Right renal pelvis (tissue), 4 donors: ENCODE results near the gene TRIM52. TPM values are rescaled to one million over a fixed set of nuclear protein-coding genes. Genes with fewer than 3 reads are reported as not detected.

Experiments used
- DNase-seq, 4 donors: peaks; one replicate each; pipeline ENCODE4 v3.0.0-alpha.2; 2013; ENCODE audit warnings: low read depth in 4 of 4, low spot score in 3 of 4, missing footprints in 1 of 4
- polyA plus RNA-seq, 4 donors: library from polyadenylated mRNA; unstranded; fragments of 120-200 nt; gene quantifications; one replicate each; pipeline ENCODE4 v1.2.1, GENCODE V29; 2013; ENCODE audit not compliant: insufficient read length in 4 of 4

Gene TRIM52
- polyA plus RNA-seq, 4 donors = 20.6 to 33.1 (median 25.3) TPM

GRCh38 chr5:181259283-181259682, 1.7 kb downstream of the TRIM52 start:
- no peak for DNase-seq

- no peak for DNase-seq
These were observed 2.4 kb downstream of the TRIM52 start for GRCh38 chr5:181258576-181258975.

GRCh38 chr5:181255836-181256578, 4.9 kb downstream of the TRIM52 start:
- DNase-seq = no peak

- DNase-seq = no peak
These were observed 5.7 kb downstream of the TRIM52 start for GRCh38 chr5:181255276-181255675.

DNA sequence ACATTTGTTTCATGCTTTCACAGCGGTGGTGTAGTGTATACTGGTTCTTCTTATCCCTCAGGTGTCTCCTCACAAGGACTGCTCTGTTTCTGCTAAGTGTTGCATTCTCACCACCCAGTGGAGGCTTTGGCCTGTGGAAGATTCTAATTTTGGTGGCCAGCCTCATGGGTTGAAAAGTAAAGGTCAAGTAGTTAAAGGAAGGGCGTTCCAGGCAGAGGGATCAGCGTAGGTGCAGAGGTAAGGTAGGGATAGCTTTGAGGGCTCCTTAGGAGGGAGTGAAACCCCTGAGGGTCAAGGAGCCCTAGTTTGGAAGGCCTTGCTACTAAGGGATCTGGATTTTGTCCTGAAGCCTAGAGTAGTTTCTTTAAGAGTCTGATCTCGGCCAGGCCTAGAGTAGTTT, 12.7 kb downstream of the TRIM52 start:
- no peak for DNase-seq

DNA sequence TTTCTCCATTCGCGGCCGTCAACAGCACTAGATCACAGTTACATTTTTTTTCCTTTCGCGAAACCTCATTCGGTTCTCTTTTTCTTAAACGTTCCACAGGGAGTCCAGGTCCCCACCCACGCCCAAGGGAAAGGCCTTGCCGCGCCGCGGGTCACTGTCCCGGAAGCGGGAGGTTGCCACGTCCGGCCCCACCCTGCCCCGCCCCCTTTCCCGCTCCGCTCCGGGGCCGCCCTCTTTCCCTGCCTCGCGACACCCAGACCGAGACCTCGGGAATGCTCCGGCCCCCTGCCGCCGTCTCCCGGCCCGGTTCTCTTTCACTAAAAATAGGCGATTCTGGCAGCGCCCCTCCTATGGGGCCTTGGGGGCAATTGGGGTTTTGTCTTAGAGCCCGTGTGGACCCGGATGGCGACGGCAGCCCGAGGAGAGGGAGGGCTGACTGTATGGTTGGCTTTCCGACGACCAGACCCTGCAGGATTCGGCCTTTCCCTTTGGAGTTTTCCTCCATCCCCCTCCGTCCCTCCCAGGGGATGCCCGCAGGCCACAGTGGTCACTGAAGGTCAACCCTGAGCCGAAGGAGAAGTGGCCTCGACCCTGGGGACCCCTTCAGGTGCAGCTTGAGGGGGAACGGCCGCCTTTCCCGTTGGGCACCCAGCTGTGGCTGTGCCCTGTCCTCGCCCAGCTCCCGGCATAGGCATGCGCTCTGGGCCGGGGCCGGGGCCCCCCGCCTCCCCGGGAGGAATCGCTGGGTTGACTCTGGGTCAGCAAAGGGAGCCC, 14.5 kb downstream of the TRIM52 start:
- DNase-seq = peak in 3 of 4 donors; percentile 73 to 81 (median 75)

DNA sequence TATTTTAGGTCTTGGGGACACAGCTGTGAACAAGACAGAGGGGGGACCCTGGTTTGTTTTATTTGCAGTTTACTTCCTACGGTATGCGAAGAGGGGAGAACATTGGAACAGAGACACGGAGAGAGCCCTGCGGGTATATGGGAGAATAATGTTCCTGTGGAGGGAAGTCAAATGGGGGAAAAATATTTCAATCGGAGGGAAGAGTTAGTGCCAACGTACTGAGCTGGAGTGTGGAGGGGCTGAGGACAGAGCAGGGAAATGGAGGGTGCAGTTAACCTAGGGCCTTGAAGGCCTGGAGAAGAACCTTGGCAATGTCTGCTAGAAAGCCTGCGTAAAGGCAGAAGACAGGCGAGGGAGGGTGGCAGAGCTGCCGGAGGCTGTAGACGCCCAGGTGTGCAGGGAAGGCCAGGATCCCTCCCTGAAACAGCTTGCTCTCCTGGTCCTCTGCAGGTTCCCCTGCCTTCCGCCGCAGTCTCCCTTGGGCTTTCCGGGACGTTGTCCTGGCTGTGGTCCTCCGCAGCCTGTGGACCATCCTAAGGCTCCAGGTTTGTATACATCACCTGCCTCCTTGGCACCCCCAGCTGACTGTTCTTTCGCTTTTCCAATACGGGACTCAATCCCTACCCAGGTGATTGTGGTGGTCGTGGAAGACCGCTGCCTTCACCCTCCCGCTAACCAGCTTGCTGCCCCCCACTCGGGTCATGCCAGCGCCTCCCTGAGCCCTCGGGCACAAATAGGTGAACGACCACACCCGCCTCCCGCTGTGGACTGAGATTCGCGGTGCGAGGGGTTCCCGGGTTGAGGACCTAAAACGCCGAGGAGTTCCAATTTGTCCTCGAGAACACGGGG, 15.3 kb downstream of the TRIM52 start:
- no peak for DNase-seq

DNA sequence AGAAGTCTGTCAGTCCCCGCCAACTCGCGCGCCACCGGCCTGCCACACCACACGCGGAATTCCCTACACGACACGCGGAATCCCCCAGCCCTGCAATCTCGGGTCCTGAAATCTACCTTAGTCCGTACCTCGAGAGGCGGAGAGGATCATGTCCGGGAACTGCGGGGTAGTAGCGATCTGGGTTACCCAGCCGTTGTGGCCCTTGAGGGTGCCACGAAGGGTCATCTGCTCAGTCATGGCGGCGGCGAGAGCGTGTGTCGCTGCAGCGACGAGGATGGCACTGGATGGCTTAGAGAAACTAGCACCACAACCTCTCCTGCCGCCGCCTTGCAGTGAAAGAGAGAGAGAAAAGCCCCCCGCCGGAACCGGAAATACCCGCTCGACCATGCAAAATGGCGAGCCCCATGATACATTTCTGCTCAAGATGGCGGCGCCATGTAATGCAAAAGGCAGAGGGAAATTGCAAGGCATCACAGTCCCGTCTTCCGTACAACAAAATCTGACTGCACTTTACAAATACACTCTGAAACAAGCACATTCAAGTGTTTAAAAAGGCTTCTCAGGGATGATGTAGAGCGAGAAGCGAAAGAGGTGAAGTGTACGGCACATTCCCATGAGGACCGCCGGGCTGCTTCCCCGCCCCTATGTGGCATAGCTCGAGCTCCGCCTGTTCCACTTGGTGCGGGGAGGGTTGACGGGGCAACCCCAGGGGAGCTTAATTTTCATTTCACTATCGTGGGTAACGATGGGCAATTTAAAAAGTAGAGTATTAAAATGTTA, 17.2 kb downstream of the TRIM52 start, which contains the start of gene RACK1:
Gene RACK1, minus strand, starts transcription at position 343 of the 780 bp plus-strand sequence. Its CDS starts 106 bp downstream, at position 237.
- DNase-seq = peak in 3 of 4 donors; percentile 87 to 96 (median 89)

- DNase-seq = no peak
These were observed 17.9 kb downstream of the TRIM52 start for GRCh38 chr5:181243018-181243563.

- DNase-seq = no peak
These were observed 18.9 kb downstream of the TRIM52 start for GRCh38 chr5:181242031-181242451.

GRCh38 chr5:181241393-181241975, 19.5 kb downstream of the TRIM52 start:
- DNase-seq = no peak

DNA sequence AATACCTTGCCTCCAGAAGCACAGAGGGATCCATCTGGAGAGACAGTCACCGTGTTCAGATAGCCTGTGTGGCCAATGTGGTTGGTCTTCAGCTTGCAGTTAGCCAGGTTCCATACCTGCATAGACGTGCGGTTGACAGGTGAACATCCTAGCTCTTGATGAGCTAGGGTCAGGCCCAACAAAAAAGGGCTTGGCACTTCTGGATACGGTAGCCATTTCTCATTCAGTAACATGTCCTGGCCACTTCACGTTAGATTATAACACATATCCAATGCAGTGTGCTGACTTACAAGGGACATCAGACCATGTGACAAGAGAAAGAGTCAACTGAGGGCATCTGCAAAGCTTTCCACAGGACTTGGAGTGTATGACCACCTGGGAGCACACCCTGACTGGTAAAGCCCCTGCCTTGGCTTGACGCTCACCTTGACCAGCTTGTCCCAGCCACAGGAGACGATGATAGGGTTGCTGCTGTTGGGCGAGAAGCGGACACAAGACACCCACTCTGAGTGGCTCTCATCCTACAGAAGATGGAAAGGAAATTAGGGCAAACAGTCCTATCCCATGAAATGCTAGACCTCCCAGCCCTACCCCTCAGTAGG, 21.8 kb downstream of the TRIM52 start:
- DNase-seq = no peak

GRCh38 chr5:181237729-181238385, 23.1 kb downstream of the TRIM52 start:
- DNase-seq = no peak

DNA sequence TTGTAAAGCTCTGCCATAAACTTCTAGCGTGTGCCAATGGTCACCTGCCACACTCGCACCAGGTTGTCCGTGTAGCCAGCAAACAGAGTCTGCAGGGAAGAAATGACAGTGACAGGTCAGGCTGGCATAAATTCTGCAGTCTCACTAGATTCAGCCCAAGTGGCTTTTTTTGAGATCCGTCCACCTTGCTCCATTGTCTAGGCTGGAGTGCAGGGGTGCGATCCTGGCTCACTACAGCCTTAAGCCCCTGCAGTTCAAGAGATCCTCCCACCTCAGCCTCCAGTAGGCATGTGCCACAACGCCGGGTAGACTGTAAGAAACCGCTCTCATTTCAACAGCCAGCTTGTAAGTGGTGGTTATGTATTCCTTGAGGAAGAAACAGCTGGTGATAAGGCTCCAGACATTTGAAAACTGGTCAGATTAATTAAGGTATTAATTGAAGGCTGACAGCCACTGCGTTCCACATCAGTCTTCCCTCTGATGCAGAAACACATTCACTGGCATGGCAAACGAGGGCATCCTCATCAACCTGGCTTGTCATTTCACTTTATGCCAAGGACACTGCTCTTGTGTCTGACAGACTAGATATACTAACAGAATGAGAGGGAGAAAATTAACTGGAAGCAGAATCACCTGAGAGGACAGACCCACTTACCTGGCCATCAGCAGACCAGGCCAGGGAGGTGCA, 23.8 kb downstream of the TRIM52 start:
- no peak for DNase-seq

GRCh38 chr5:181236471-181236870, 24.5 kb downstream of the TRIM52 start:
- DNase-seq = no peak

GRCh38 chr5:181235689-181236366, 25.1 kb downstream of the TRIM52 start:
- DNase-seq = no peak

DNA sequence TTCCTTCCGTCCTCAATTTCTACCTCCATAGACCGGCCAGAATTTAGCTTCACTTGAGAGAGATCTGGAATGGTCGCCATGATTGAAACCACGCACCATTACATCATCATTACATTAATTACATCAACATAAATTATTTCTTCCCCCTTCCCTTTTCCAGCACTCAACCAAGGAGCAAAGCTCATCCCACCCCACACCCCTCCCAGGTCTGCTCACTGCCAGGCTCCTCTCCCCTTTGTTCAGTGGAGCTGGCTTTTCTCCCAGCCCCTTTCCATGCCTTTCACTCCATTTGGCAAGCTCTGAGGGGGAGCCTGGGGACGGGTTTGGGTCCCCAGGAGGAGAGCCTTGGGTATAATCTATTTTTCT, 25.6 kb downstream of the TRIM52 start:
- no peak for DNase-seq
